HG03442 (cell line): Measurements from ENCODE around the gene THUMPD2.

Experiments
- ATAC-seq: cut with Tn5 transposase; IDR thresholded peaks from one replicate; pipeline ENCODE4 v1.9.1; 2021; ENCODE audit warnings: mild to moderate bottlenecking, moderate library complexity; ENCODE audit not compliant: unreplicated experiment

THUMPD2 gene

GRCh38 chr2:39762448-39762847 is 16.6 kb downstream of the THUMPD2 start:
- no peak for ATAC-seq

- ATAC-seq, result no peak
Observed at GRCh38 chr2:39757156-39757555, 21.9 kb downstream of the THUMPD2 start.

DNA sequence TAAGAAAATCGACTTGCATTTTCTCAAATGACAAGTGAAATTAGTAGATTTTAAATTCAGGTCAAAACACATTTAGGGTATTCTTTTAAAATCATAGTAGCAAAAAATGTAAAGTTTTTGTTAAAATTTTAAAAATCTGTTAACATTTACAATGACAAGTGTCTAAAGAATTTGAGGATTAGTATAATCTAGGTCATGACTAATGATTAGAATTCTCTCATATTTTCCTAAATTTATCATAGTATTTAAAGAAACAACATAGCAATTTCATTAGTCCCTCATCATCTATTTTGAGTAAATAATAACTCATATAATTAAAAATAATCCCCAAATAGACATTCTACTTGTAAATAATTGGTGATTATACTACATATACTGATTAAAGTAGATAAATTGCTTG is 23.6 kb downstream of the THUMPD2 start:
- no peak for ATAC-seq

- no peak for ATAC-seq
Observed at GRCh38 chr2:39743269-39743776, 35.7 kb downstream of the THUMPD2 start.

- ATAC-seq, result no peak
Observed at GRCh38 chr2:39741871-39742270, 37.2 kb downstream of the THUMPD2 start.

GRCh38 chr2:39739386-39739785 is 39.7 kb downstream of the THUMPD2 start:
- ATAC-seq, result no peak

GRCh38 chr2:39738936-39739335 is 40.1 kb downstream of the THUMPD2 start:
- ATAC-seq, result no peak

DNA sequence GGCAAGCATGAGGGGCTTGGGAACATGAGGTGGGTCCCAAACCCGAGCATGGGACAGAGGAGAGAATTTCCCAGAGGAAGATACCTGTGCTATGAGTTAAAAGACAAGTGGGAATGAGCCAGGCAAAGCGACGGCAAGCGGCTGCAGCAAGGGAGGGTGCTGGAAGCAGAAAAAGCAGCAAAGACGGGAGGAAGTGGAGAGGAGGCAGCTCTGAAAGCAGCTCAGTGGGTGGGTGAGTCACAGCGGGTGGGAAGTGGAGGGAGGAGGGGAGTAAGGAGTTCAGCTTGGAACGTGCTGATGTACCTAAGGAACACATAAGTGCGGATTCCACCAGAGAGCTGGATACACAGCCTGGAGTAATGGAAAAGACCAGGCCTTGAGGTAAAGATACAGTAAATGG is 41.4 kb downstream of the THUMPD2 start:
- ATAC-seq, result no peak

GRCh38 chr2:39736640-39737039 is 42.4 kb downstream of the THUMPD2 start:
- no peak for ATAC-seq

DNA sequence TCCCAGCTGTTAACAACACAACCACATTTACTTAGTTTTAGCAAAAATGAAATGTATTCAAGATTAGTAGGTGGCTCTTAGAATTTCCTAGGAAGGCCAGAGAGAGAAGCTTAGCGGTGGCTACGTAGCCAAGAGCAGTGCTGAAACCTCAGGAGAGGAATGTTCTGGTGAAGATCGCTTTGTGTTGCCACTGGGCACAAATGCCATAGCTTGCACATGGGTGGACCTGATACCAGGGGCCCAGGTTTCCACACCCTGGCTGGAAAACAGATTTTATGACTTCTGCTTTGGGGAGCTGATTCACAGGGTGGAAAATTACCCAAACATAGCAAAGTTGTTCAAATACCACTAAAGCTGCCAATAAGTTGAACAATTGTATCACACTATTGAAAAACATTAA is 43.4 kb downstream of the THUMPD2 start:
- no peak for ATAC-seq

GRCh38 chr2:39734445-39734844 is 44.6 kb downstream of the THUMPD2 start:
- no peak for ATAC-seq

DNA sequence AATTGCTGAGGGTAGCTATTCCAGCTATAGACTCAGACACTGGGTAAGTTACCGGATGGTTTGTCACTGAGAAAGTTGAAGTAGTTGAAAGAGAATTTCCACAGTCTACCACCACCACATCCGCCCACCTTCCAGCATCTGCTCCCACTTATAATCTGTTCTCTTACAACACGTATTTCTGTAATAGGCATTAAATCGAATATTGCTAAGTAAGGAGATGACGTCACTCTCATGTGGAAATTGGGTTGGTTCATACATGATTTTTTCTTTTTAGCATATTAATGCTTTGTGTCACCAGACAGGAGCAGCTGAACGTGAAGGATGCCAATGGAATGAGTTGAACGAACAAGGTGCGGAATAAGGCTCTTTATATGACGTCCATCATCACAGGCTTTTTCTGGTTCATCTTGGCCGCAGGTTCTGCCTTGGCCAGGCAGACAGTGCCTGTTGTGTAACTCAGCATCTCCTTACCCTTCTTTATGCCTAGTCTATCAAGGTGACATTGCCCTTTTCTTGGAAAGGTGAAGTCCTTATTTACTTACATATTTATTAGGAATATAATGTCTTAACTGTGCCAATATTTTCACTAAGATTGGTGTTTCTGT is 45.9 kb downstream of the THUMPD2 start:
- ATAC-seq, result no peak

DNA sequence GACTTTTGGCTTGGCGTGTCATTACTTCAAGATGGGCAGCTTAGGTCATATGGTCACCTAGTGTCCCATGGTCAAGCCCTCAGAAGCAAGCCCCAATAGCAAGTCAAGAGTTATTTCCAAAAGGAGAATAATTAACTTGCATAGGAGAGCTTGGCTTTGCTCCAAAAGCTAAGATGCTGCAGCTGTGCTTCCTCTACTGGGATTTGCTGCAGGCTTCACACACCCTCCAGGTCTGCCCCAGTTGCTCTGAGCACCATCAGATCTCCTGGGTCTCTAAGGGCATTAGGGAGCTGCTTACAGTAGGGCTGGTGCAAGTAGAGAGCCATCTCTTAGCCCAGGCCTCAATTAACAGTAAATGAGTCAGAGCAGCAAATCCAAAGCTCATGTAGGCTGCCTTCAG is 46.6 kb downstream of the THUMPD2 start:
- no peak for ATAC-seq

DNA sequence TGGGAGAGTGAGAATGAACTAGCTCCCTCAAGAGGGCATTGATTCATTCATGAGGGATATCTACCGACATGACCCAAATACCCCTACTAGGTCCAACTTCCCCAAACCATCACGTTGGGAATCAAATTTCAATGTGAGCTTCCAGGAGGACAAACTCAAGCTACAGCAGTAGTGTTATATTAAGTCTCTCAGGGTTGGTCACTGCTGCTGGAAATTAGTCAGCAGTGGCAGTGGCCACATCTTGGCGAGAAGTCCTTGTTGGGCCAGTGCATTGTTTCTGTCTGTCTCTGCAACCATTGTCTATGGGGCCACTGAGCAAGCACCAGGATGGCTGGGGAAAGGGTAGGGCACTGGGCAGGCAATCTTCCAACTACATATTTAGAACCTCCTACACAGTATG is 47.5 kb downstream of the THUMPD2 start:
- no peak for ATAC-seq

GRCh38 chr2:39730685-39731302 is 48.3 kb downstream of the THUMPD2 start:
- peak; percentile 46 for ATAC-seq

DNA sequence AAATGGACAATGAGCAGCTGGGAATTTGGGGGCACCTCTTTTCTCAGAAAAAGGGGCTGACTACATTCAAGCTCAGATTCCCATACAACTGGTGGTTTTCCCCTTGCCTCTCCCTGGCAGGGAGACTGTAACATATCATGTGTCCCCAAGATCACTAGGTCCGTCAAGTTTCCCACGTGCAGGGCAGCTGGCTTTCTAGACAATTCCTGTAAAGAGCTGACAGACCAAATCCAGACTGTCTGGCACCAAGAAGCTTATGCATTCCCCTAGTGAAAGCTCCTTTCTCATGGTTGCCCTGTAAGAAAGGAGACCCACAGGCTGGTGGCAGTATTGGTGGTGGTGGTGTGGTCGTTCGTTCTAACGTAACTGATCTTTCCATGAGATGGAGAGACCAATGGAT is 48.8 kb downstream of the THUMPD2 start:
- no peak for ATAC-seq

GRCh38 chr2:39728941-39729351 is 50.1 kb downstream of the THUMPD2 start:
- peak; percentile 48 for ATAC-seq

- ATAC-seq, result peak; percentile 40
Observed at GRCh38 chr2:39728085-39728484, 51.0 kb downstream of the THUMPD2 start.

DNA sequence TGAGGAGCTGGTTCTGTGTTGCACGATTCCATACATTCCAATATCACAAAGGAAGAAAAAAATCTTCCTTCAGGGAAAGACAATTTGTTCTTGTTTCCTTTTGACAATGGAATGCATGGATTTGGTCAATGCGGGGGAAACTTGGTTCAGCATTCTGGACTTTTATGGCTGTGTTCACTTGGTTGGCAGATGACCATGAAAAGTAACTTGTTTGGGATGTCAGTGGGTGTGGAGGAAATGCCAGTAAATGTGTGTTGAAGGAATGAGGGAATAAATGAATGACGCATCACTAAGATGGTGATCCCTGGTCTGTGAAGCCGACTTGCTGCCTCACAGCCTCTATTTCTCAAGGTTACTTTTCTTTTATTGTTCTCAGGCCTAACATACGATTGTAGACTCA is 53.7 kb downstream of the THUMPD2 start:
- no peak for ATAC-seq

- no peak for ATAC-seq
Observed at GRCh38 chr2:39724828-39725144, 54.3 kb downstream of the THUMPD2 start.

DNA sequence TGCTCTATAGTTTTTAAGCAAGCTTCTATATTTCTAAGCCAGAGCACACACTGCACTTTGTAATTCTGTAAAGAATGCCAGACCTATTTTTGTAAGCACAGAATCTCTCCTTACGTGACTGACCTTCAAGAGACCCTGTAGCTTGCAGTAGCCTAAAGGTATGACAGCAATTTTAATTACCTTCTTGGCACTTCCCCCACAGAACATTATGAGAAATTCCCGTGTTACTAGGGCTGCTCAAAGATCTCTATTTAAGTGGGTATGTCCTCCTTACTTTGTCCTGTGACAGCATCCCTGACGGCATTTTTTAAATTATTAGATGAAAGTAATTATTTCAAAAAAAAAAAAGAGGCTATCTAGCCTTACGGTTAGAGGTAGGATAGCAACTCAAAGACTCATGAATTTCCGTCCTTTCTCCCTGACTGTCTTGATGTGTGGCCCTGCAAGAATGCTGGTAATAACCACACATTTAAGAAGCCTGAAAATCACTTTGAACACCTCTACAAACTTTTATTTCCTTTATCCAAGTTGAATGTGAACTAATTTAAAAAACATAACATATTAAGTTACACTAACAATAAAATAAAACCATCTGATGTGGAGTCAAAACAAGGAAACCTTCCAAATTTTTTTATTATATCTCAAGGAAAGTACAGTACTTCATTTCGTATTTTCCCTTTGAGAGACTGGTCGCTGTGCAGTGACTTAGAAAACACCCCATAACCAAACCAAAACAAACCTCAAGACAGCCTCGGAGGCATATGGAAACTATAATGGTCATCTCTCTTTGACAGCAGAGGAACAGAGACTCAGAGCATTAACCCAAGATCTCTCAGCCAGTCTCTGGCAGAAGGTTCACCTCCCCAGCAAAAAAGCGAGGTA is 54.9 kb downstream of the THUMPD2 start:
- ATAC-seq, result peak; percentile 40

DNA sequence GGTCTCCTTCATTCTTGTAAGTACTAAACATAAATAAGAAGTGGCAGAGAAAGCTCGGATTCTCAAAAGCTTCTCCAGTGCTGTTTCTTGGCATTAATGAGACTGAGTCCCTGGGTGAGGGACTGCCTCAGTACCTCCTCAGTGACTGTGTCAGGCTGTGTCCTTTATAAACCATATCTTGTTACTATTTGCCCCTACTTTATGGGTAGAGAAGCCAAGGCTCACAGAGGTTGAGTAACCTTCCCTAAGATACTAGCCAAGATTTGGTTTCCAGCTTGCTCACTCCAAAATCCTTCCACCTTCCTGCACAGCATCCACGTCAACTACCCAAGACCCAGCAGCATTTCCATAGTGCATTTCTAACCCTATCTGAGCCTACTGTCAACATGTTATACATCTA is 55.6 kb downstream of the THUMPD2 start:
- no peak for ATAC-seq
